K562 (cell line): Measurements from ENCODE around the gene RPS6KA2. TPM values are rescaled to one million over a fixed set of nuclear protein-coding genes. Genes with fewer than 3 reads are reported as not detected.

ENCODE experiments used
- ATAC-seq: fragments of 200-7000 bp; cut with Tn5 transposase; 3 replicates; pipeline ENCODE4 v1.9.1; 2020; ENCODE audit warnings: moderate library complexity
- BruUV-seq: library from RNA; stranded (reverse); fragments of 400-500 nt; replicated peaks from 2 replicates; lab custom pipeline; 2021; lab: Mats Ljungman, UMichigan
- CTCF ChIA-PET: fragments of 300-600 bp; formaldehyde crosslinking; extraction: SDS; loops from one replicate; lab custom pipeline; 2021; ENCODE audit warnings: low intra/inter-chr PET ratio; lab: Yijun Ruan, JAX
- POLR2A ChIA-PET: fragments of 300-600, 350-650 bp; sonication (Branson Sonifier 250); formaldehyde crosslinking; extraction: SDS; loops from one replicate; lab custom pipeline; 2021; ENCODE audit warnings: antibody characterized with exemption, inconsistent platforms; lab: Yijun Ruan, JAX
- DNase-seq, 4 experiments: peaks; one replicate each; pipeline versions ENCODE4 v3.0.0 to v3.0.0-alpha.2; 2011 to 2018; ENCODE audit warnings: low spot score in 3 of 4, mixed read lengths in 3 of 4; ENCODE audit errors: extremely low read depth in 1 of 4
- FAIRE-seq: peaks from 2 replicates; lab custom pipeline; 2011; peaks lifted over from hg19 to GRCh38; lab: Jason Lieb, UNC
- H2AFZ ChIP-seq: 2 replicates; pipeline ENCODE4 v1.6.0; 2011; ENCODE audit warnings: low read depth, low read length, control low read depth, inconsistent platforms
- H3K27ac ChIP-seq: fragments of 200-600 bp; 3 replicates; pipeline ENCODE4 v1.8.0; 2011; ENCODE audit warnings: low read depth, mild to moderate bottlenecking, control low read depth, inconsistent platforms, low read length, moderate library complexity, mixed read lengths; ENCODE audit errors: extremely low read depth
- H3K27me3 ChIP-seq, 2 experiments: fragments of 300-600 bp in 1 of 2; 2 replicates in 1 of 2; 3 replicates in 1 of 2; pipeline versions ENCODE4 v1.6.0 to v1.8.0; 2011; ENCODE audit warnings: inconsistent platforms in 2 of 2, low read length in 2 of 2, mild to moderate bottlenecking in 1 of 2, mixed read lengths in 1 of 2, moderate library complexity in 1 of 2; ENCODE audit not compliant: control insufficient read depth in 2 of 2, insufficient read depth in 2 of 2
- H3K36me3 ChIP-seq: fragments of 300-600 bp; 3 replicates; pipeline ENCODE4 v1.8.0; 2011; ENCODE audit warnings: mild to moderate bottlenecking, low read length, inconsistent platforms; ENCODE audit not compliant: control insufficient read depth, insufficient read depth
- H3K4me1 ChIP-seq, 2 experiments: fragments of 200-600 bp in 1 of 2; replicated peaks in 1 of 2; 2 replicates in 1 of 2; 3 replicates in 1 of 2; pipeline versions ENCODE4 v1.5.1 to v1.8.0; 2011; ENCODE audit warnings: inconsistent platforms in 2 of 2, low read length in 2 of 2, mild to moderate bottlenecking in 1 of 2, mixed read lengths in 1 of 2, moderate library complexity in 1 of 2; ENCODE audit not compliant: control insufficient read depth in 2 of 2, insufficient read depth in 2 of 2
- H3K4me2 ChIP-seq: 2 replicates; pipeline ENCODE4 v1.6.1; 2011; ENCODE audit warnings: low read length, control low read depth, inconsistent platforms, mixed read lengths; ENCODE audit not compliant: insufficient read depth
- H3K4me3 ChIP-seq: fragments of 200-600 bp; sonication (generic), shearing (Covaris generic); 2 replicates; pipeline ENCODE4 v1.5.1; 2016; ENCODE audit warnings: control low read depth, inconsistent platforms
- H3K79me2 ChIP-seq: fragments of 200-600 bp; 3 replicates; pipeline ENCODE4 v1.8.0; 2011; ENCODE audit warnings: low read length, inconsistent platforms; ENCODE audit not compliant: control insufficient read depth, insufficient read depth
- H3K9ac ChIP-seq, 2 experiments: 2 replicates each; pipeline versions ENCODE4 v1.6.0 to v1.6.1; 2011; ENCODE audit warnings: low read depth in 2 of 2, low read length in 2 of 2, control low read depth in 1 of 2, inconsistent platforms in 1 of 2, mild to moderate bottlenecking in 1 of 2, mixed read lengths in 1 of 2; ENCODE audit not compliant: insufficient read depth in 1 of 2
- H3K9me1 ChIP-seq: one replicate; pipeline ENCODE4 v1.6.0; 2011; ENCODE audit warnings: inconsistent platforms, mild to moderate bottlenecking, low read length, moderate library complexity; ENCODE audit not compliant: control insufficient read depth, insufficient read depth
- H3K9me3 ChIP-seq: replicated peaks from 2 replicates; pipeline ENCODE4 v1.5.1; 2011; ENCODE audit warnings: low read depth, low read length, inconsistent platforms; ENCODE audit not compliant: control insufficient read depth, insufficient read depth
- H4K20me1 ChIP-seq: replicated peaks from 2 replicates; pipeline ENCODE4 v1.6.1; 2011; ENCODE audit warnings: low read length, inconsistent platforms, mixed read lengths; ENCODE audit not compliant: control insufficient read depth, insufficient read depth
- ETV1 ChIP-seq: fragments of 450-650 bp; conservative IDR thresholded peaks from 2 replicates; pipeline ENCODE4 v1.6.1; 2016; ENCODE audit warnings: missing genetic modification characterization, control low read depth, low read depth, missing compliant biosample characterization
- FOSL1 ChIP-seq: fragments of 200-800 bp; sonication (Bioruptor generic); conservative IDR thresholded peaks from 2 replicates; pipeline ENCODE4 v1.6.1; 2016; ENCODE audit warnings: missing genetic modification characterization, missing compliant biosample characterization
- HES1 ChIP-seq: fragments of 450-650 bp; IDR thresholded peaks from 2 replicates; pipeline ENCODE4 v1.6.1; 2016; ENCODE audit warnings: low read depth, mild to moderate bottlenecking, moderate library complexity
- MAX ChIP-seq: sonication (generic); formaldehyde crosslinking; IDR thresholded peaks from 2 replicates; pipeline ENCODE4 v1.9.0; 2022; ENCODE audit warnings: mild to moderate bottlenecking, missing genetic modification reagents
- MTA2 ChIP-seq: fragments of 450-650 bp; IDR thresholded peaks from 2 replicates; pipeline ENCODE4 v1.6.1; 2016; ENCODE audit warnings: low read depth
- SAFB2 ChIP-seq: fragments of 200-400 bp; formaldehyde crosslinking; IDR thresholded peaks from 2 replicates; pipeline ENCODE4 v1.6.1; 2018; ENCODE audit warnings: borderline replicate concordance, low read length, low read depth, moderate library complexity; ENCODE audit not compliant: severe bottlenecking
- TBP ChIP-seq: optimal IDR thresholded peaks from 2 replicates; pipeline ENCODE3; 2011; ENCODE audit warnings: low read depth, low read length, improper control_type of control experiment
- TFAP4 ChIP-seq: sonication (generic); formaldehyde crosslinking; IDR thresholded peaks from 2 replicates; pipeline ENCODE4 v1.8.0; 2022; ENCODE audit warnings: missing genetic modification reagents, mild to moderate bottlenecking, moderate library complexity, borderline replicate concordance
- USF1 ChIP-seq: sonication (generic); formaldehyde crosslinking; IDR thresholded peaks from 2 replicates; pipeline ENCODE4 v1.9.0; 2022; ENCODE audit warnings: mild to moderate bottlenecking, missing genetic modification reagents
- ZNF583 ChIP-seq: fragments of 250-450 bp; sonication (Bioruptor Pico); IDR thresholded peaks from 2 replicates; pipeline ENCODE4 v1.4.0; 2020
- ZNF75A ChIP-seq: fragments of 450-650 bp; formaldehyde crosslinking; IDR thresholded peaks from 2 replicates; pipeline ENCODE4 v1.4.0; 2020; ENCODE audit warnings: mild to moderate bottlenecking
- WGBS: fragments of 100-300 bp; shearing (Covaris generic); methylation state at CpG from one replicate; pipeline ENCODE4 v1.1.6; 2016; ENCODE audit warnings: low coverage, mixed read lengths; ENCODE audit not compliant: insufficient coverage; ENCODE audit errors: missing lambda C conversion rate; 5-methylcytosine and 5-hydroxymethylcytosine counted together
- in situ Hi-C: fragments of 300-500 bp; cut with MboI; formaldehyde crosslinking; loops from 4 replicates; pipeline ENCODE4 v1.15.0; 2018; ENCODE audit warnings: inconsistent platforms, mixed read lengths
- intact Hi-C: fragments of 100-400 bp; cut with micrococcal nuclease; formaldehyde crosslinking; loops from 2 replicates; pipeline ENCODE4 v1.14.2; 2022
- polyA plus RNA-seq, 8 experiments: library from polyadenylated mRNA; depleted of rRNA in 4 of 8; stranded (reverse) in 5 of 8; unstranded in 3 of 8; fragments of >200 nt; fragmentation: Nextera tagmentation in 2 of 8; fragmentation: Illumina TruSeq in 1 of 8; extraction: Ambion mirVana in 2 of 8; extraction: Trizol in 1 of 8; gene quantifications; 2 replicates each; pipeline versions ENCODE4 v1.2.1 to v1.2.3, GENCODE V29; 2011 to 2014; ENCODE audit warnings: inconsistent platforms in 1 of 8, missing spikeins in 1 of 8
- total RNA-seq, 7 experiments: library from RNA; depleted of rRNA in 6 of 7; stranded (reverse); fragments of >200 nt in 6 of 7; fragmentation: Illumina TruSeq in 2 of 7; extraction: Trizol in 2 of 7; gene quantifications; 2 replicates each; pipeline versions ENCODE4 v1.2.1 to v1.2.3, GENCODE V29; 2011 to 2021; ENCODE audit warnings: low replicate concordance in 1 of 7

Gene RPS6KA2
- total and polyA plus RNA-seq, 9 of the 15 experiments (the other 6 are each of a cell fraction or from before 2014, with no cell fraction given) = 0.29 to 1.00 (median 0.53) TPM

- no peaks in the 10 kb centered on the region for H3K36me3 ChIP-seq
- BruUV-seq = no TSS peak
- ChIA-PET CTCF (no interaction called here), POLR2A (interaction anchor here (0.8 kb wide), 1 partner anchor 272 kb away, joined by 4 read pairs; no protein-coding TSS in a partner anchor)
- 0 out of 2 replicates have a peak, but pooled peaks cover 4% of the 10 kb centered on the region for H4K20me1 ChIP-seq
- H3K9ac ChIP-seq = no peak overlapping the region
- H2AFZ ChIP-seq = no peak overlapping the region
- intact Hi-C loops (no loop called here), in situ Hi-C loops (no loop called here)
- H3K9me3 ChIP-seq = no peaks in the 10 kb centered on the region
- no peak overlapping the region for H3K27ac ChIP-seq
- H3K4me2 ChIP-seq = no peak overlapping the region
- no peak for TF ChIP-seq TBP
- TF ChIP-seq FOSL1 (tag) = 0 out of 2 replicates have a peak, but pooled peaks have one; percentile 21
- TF ChIP-seq HES1 = no peak
- no peak for TF ChIP-seq ETV1 (tag)
- no peak for TF ChIP-seq ZNF75A (CRISPR knock-in tag)
- TF ChIP-seq TFAP4 (CRISPR knock-in tag) = peak; percentile 28; the same call in 1 of the 2 replicates
- TF ChIP-seq ZNF583 (CRISPR knock-in tag) = no peak
- no peak for TF ChIP-seq MTA2
- peak; percentile 77 for TF ChIP-seq MAX (CRISPR knock-in tag)
- TF ChIP-seq USF1 (CRISPR knock-in tag) = peak; percentile 45; the same call in 1 of the 2 replicates
- no peak for TF ChIP-seq SAFB2
- H3K27me3 ChIP-seq = peaks cover 49 to 77% of the 10 kb centered on the region in 2 experiments
- peak; percentile 39 for ATAC-seq
- no peak for DNase-seq
- no peaks in the 10 kb centered on the region for H3K4me1 ChIP-seq
- H3K9me1 ChIP-seq = no peaks in the 10 kb centered on the region
- WGBS = 0% methylated on average over 7 of the region's 7 CpGs
- FAIRE-seq = peak; percentile 6
- H3K79me2 ChIP-seq = no peaks in the 10 kb centered on the region
- no peak overlapping the region for H3K4me3 ChIP-seq
These were observed 207.8 kb downstream of the RPS6KA2 start for GRCh38 chr6:166419286-166419685.
